HEK293 (cell line): Measurements from ENCODE around the gene CEBPE.

Experiments used
- CTCF ChIA-PET: fragments of 350-600 bp; formaldehyde crosslinking; extraction: SDS; loops from one replicate; lab custom pipeline; 2021; ENCODE audit warnings: antibody characterized with exemption; lab: Yijun Ruan, JAX
- POLR2A ChIA-PET: fragments of 300-600 bp; formaldehyde crosslinking; extraction: SDS; loops from one replicate; lab custom pipeline; 2020; ENCODE audit warnings: antibody characterized with exemption, inconsistent platforms; lab: Yijun Ruan, JAX
- H3K27ac ChIP-seq: fragments of 200-500 bp; sonication (Bioruptor generic); 2 replicates; pipeline ENCODE4 v1.5.1; 2014; ENCODE audit warnings: low read depth, low read length, control low read depth, inconsistent platforms; ENCODE audit errors: extremely low read depth
- H3K36me3 ChIP-seq, 2 experiments: fragments of 200-500 bp in 1 of 2; sonication (Bioruptor generic) in 1 of 2; 1 replicate in 1 of 2; 2 replicates in 1 of 2; pipeline ENCODE4 v1.5.1; 2014 to 2017; ENCODE audit warnings: inconsistent platforms in 2 of 2, low read length in 2 of 2; ENCODE audit not compliant: control insufficient read depth in 2 of 2, insufficient read depth in 1 of 2
- H3K4me1 ChIP-seq: fragments of 200-500 bp; sonication (Bioruptor generic); 2 replicates; pipeline ENCODE4 v1.5.1; 2014; ENCODE audit warnings: mild to moderate bottlenecking, low read length, inconsistent platforms; ENCODE audit not compliant: control insufficient read depth, insufficient read depth
- H3K4me3 ChIP-seq: 2 replicates; pipeline ENCODE4 v1.5.1; 2011; ENCODE audit warnings: low read depth, mild to moderate bottlenecking, control low read depth, low read length, moderate library complexity
- H3K9me3 ChIP-seq: fragments of 200-500 bp; sonication (Bioruptor generic); 2 replicates; pipeline ENCODE4 v1.5.1; 2014; ENCODE audit warnings: low read depth, low read length, inconsistent platforms; ENCODE audit not compliant: control insufficient read depth, insufficient read depth
- EGR2 ChIP-seq: fragments of 450-650 bp; formaldehyde crosslinking; IDR thresholded peaks from 2 replicates; pipeline ENCODE4 v1.5.1; 2016; ENCODE audit warnings: low read depth, missing biosample characterization, missing genetic modification characterization
- SP2 ChIP-seq: fragments of 450-650 bp; formaldehyde crosslinking; IDR thresholded peaks from 2 replicates; pipeline ENCODE4 v1.5.1; 2016; ENCODE audit warnings: missing biosample characterization, missing genetic modification characterization
- ZNF366 ChIP-seq: fragments of 450-650 bp; formaldehyde crosslinking; conservative IDR thresholded peaks from 2 replicates; pipeline ENCODE4 v1.5.1; 2016; ENCODE audit warnings: missing biosample characterization, missing genetic modification characterization
- ZNF37A ChIP-seq: fragments of 450-650 bp; IDR thresholded peaks from 2 replicates; pipeline ENCODE4 v1.5.1; 2018; ENCODE audit warnings: missing biosample characterization, missing genetic modification characterization
- ZNF561 ChIP-seq: fragments of 450-650 bp; IDR thresholded peaks from 2 replicates; pipeline ENCODE4 v1.5.1; 2018; ENCODE audit warnings: missing biosample characterization, missing genetic modification characterization, borderline replicate concordance
- ZNF596 ChIP-seq: fragments of 450-650 bp; IDR thresholded peaks from 2 replicates; pipeline ENCODE4 v1.5.0; 2018; ENCODE audit warnings: missing biosample characterization, mild to moderate bottlenecking, missing genetic modification characterization, moderate library complexity
- ZSCAN30 ChIP-seq: fragments of 450-650 bp; IDR thresholded peaks from 2 replicates; pipeline ENCODE4 v1.5.1; 2018; ENCODE audit warnings: missing biosample characterization, mild to moderate bottlenecking, missing genetic modification characterization, moderate library complexity
- TF ChIP-seq, protein P1 (sequence below): fragments of 450-650 bp; formaldehyde crosslinking; IDR thresholded peaks from 2 replicates; pipeline ENCODE4 v1.5.1; 2016; ENCODE audit warnings: missing biosample characterization, missing genetic modification characterization
- TF ChIP-seq, protein P2 (sequence below): fragments of 450-650 bp; formaldehyde crosslinking; IDR thresholded peaks from 2 replicates; pipeline ENCODE4 v1.5.1; 2016; ENCODE audit warnings: missing biosample characterization, missing genetic modification characterization

The CEBPE gene

DNA sequence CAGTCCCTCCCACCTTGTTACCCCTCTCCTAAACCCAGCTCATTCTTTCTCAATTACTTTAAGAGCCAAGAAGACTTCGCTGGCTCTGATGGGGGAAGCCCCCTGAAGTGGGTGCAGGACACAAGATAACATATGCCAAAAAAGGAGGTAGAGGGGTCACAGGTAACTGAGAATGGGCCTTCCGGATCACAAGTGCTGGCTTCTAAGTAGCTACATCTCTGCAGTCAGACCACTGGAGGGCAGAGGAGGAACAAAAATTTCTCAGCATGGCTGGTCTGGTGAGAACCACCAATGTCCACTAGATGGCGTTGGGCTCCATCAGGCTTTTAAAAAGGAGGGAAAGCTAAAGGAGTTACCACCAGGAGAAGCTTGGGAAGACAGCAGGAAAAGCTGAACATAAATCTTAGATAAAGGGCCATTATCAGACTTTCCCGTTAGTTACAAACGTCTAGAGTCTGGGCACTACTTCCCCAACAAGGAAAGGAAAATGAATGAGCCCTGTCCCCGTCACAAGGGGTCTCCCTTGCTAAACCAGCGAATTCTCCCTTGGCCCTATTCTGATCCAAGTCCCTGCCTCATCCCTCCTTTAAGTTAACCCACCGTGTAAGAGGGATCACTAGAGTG is 50.2 kb downstream of the CEBPE start (continued):
- TF ChIP-seq ZNF366 (tag by site-specific recombination) (peak; percentile 82), ZSCAN30 (peak; percentile 79; the same call in 1 of the 2 replicates), ZNF596 (tag by site-specific recombination) (no peak), ZNF37A (tag by site-specific recombination) (no peak)
- TF ChIP-seq, protein P1, sequence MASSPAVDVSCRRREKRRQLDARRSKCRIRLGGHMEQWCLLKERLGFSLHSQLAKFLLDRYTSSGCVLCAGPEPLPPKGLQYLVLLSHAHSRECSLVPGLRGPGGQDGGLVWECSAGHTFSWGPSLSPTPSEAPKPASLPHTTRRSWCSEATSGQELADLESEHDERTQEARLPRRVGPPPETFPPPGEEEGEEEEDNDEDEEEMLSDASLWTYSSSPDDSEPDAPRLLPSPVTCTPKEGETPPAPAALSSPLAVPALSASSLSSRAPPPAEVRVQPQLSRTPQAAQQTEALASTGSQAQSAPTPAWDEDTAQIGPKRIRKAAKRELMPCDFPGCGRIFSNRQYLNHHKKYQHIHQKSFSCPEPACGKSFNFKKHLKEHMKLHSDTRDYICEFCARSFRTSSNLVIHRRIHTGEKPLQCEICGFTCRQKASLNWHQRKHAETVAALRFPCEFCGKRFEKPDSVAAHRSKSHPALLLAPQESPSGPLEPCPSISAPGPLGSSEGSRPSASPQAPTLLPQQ, result peak; percentile 62; the same call in 1 of the 2 replicates
- TF ChIP-seq, protein P2, sequence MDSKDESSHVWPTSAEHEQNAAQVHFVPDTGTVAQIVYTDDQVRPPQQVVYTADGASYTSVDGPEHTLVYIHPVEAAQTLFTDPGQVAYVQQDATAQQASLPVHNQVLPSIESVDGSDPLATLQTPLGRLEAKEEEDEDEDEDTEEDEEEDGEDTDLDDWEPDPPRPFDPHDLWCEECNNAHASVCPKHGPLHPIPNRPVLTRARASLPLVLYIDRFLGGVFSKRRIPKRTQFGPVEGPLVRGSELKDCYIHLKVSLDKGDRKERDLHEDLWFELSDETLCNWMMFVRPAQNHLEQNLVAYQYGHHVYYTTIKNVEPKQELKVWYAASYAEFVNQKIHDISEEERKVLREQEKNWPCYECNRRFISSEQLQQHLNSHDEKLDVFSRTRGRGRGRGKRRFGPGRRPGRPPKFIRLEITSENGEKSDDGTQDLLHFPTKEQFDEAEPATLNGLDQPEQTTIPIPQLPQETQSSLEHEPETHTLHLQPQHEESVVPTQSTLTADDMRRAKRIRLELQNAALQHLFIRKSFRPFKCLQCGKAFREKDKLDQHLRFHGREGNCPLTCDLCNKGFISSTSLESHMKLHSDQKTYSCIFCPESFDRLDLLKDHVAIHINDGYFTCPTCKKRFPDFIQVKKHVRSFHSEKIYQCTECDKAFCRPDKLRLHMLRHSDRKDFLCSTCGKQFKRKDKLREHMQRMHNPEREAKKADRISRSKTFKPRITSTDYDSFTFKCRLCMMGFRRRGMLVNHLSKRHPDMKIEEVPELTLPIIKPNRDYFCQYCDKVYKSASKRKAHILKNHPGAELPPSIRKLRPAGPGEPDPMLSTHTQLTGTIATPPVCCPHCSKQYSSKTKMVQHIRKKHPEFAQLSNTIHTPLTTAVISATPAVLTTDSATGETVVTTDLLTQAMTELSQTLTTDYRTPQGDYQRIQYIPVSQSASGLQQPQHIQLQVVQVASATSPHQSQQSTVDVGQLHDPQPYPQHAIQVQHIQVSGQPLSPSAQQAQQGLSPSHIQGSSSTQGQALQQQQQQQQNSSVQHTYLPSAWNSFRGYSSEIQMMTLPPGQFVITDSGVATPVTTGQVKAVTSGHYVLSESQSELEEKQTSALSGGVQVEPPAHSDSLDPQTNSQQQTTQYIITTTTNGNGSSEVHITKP (tag by site-specific recombination), result peak; percentile 70

DNA sequence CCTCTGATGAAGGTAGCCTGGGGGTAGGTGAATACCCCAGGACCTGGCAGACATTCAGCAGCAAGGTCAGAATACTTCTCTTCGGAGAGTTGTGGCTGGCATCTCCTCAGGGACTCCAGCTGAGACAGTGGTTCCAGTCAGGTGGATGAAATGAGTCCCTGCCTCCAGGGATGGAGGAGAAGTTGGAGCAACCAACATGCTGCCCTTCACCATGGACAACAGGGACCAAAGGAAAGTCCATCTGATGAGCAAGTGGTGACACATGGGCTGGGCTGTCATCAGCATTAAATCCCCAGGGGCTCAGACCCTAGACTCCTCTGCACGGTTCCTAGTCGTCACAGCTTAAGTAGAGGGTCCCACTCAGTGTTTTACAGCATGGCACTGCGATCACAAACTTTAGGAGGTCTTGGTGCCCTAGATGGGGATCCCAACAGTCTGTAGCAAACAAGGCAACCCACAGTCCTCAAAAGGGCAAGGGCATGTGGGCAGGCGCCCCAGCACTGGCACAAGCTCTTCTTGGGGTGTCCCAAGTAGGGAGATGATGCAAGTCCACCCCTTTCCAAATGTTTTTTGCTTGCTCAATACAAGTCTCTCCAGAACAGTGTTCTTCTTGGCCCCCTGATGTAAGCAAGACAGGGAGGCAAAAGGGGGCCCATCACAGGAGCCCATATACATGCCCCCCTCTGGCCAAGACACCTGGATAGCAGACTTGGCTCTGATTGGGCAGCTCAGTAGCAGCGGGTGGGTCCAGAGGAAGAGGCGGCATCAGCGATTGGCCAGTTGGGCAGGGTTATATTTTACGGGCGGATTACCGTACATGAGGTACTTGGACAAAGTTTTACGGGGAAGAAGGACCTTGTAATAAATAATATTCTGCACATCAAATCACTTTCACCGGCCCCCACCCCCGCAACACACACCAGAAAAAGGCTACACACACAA is 50.9 kb downstream of the CEBPE start:
- Histone ChIP-seq H3K4me1 (peaks cover 16% of the 10 kb centered on the region), H3K4me3 (no peak overlapping the region), H3K27ac (0 out of 2 replicates have a peak overlapping the region, but pooled peaks have one; percentile 66), H3K9me3 (no peaks in the 10 kb centered on the region), H3K36me3 (peaks cover 35 to 70% of the 10 kb centered on the region in 2 experiments)
- TF ChIP-seq SP2 (tag by site-specific recombination) (0 out of 2 replicates have a peak, but pooled peaks have one; percentile 21), EGR2 (no peak), ZNF561 (no peak)
- ChIA-PET CTCF (interaction anchor here (0.6 to 3.4 kb wide), 60 partner anchors 9 to 1006 kb away, joined by 3 to 58 read pairs (median 5); partner anchors contain the start of genes ACIN1, AJUBA, C14orf119 and CDH24), POLR2A (interaction anchor here (0.5 to 2.0 kb wide), 14 partner anchors 9 to 139 kb away, joined by 3 to 20 read pairs (median 4); partner anchors contain the start of genes ACIN1, AJUBA, C14orf119 and PRMT5)
